Left ventricle myocardium superior (tissue), 1 donor: ENCODE measurements around the gene GPR152. TPM values are rescaled to one million over a fixed set of nuclear protein-coding genes. Genes with fewer than 3 reads are reported as not detected.
"Not testable (repeated sequence)": the region's sequence is repeated elsewhere in the genome, so short reads cannot be mapped to it uniquely, and the experiment has no call there.

Experiments
- ATAC-seq: fragments of 200-7000 bp; cut with Tn5 transposase; one replicate; pipeline ENCODE4 v1.9.1; 2020; ENCODE audit warnings: mild to moderate bottlenecking, moderate library complexity
- DNase-seq: peaks from one replicate; pipeline ENCODE4 v3.0.0-alpha.2; 2020
- intact Hi-C: fragments of 100-400 bp; cut with micrococcal nuclease; formaldehyde crosslinking; loops from one replicate; pipeline ENCODE4 v1.11.0; 2022
- total RNA-seq: library from RNA; stranded (reverse); fragmentation: NEBNext Ultra II Directional; extraction: Animal tissue kit (Norgen Biotek cat#: 25700); gene quantifications from one replicate; pipeline ENCODE4 v1.2.1, GENCODE V29; 2021
- donor health status: DM: no; HTN: yes; CAD: no; lungs with severe emphysema.

GPR152 gene
- total RNA-seq, 1 donor from 2014 or later = not detected

DNA sequence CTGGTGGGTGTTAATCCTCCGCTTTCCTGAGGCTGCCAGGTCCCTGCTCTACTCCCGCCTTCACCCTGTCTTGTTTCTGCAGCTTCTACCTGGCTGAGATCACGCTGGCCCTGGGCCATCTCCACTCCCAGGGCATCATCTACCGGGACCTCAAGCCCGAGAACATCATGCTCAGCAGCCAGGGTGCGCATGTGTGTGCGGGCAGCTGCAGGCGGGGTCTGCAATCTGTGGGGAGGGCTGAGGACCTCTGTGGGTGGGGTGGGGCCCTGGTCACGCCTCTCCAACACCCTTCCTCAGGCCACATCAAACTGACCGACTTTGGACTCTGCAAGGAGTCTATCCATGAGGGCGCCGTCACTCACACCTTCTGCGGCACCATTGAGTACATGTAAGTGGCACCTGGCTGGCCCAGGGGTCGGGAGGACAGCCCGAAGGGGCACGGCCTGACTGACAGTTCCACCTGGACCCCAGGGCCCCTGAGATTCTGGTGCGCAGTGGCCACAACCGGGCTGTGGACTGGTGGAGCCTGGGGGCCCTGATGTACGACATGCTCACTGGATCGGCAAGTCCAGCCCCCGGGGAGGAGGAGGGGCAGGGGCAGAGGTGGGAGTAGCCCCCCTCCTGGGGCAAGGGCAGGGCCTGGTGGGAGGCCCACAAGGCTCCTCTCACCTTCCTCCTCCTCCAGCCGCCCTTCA lies 19.7 kb downstream of the GPR152 start:
- DNase-seq (no peak), ATAC-seq (no peak)
- intact Hi-C loops = no loop called here

DNA sequence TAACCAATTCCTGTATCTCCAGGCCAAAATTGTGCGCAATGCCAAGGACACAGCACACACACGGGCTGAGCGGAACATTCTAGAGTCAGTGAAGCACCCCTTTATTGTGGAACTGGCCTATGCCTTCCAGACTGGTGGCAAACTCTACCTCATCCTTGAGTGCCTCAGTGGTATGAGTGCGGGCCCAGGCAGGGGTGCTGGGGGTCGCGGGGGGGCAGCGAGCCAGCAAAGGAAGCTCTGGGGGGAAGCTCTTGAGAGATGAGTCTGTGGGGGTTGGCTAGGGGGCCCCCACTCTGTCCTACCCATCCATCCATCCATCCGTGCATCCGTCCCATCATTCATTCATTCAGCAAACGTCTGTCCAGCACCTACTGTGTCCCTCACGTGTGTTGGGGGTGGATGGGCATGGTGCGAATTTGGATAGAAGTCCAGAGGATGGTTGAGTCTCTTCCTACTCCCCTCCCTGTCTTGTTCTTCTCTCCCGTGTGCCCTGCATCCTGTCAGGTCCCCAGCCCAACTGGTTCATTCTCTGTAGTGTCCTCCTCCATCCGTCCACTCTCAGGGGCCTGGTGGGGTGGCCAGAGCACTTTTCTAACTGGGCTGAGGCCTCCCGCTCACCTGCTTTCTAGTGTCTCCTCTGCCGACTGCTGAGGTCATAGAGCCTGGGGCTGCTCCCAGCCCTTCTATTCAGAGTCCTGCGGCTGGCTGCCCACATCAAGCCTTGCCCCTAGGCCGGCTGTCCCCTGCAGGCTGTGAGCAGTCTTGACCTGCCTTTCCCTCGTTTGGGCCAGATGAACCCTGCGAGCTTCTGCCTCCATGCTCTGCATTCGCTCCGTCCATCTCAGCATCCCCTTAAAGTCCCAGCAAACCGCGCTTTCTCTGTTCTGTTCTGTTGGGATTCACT lies 20.9 kb downstream of the GPR152 start:
- ATAC-seq = no peak
- DNase-seq = no peak
- intact Hi-C loops = no loop called here

DNA sequence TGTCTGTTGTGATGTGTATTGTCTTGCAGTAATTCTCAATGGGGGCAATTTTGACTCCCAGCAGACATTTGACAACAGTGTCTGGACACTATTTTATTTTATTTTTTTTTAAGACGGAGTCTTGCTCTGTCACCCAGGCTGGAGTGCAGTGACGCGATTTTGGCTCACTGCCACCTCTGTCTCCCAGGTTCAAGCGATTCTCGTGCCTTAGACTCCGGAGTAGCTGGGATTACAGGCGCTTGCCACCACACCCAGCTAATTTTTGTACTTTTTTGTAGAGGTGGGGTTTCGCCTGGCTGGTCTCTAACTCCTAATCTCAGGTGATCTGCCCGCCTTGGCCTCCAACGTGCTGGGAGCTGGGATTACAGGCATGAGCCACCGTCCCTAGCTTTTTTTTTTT lies 22.8 kb downstream of the GPR152 start:
- DNase-seq = no peak
- ATAC-seq = no peak
- intact Hi-C loops = no loop called here

DNA sequence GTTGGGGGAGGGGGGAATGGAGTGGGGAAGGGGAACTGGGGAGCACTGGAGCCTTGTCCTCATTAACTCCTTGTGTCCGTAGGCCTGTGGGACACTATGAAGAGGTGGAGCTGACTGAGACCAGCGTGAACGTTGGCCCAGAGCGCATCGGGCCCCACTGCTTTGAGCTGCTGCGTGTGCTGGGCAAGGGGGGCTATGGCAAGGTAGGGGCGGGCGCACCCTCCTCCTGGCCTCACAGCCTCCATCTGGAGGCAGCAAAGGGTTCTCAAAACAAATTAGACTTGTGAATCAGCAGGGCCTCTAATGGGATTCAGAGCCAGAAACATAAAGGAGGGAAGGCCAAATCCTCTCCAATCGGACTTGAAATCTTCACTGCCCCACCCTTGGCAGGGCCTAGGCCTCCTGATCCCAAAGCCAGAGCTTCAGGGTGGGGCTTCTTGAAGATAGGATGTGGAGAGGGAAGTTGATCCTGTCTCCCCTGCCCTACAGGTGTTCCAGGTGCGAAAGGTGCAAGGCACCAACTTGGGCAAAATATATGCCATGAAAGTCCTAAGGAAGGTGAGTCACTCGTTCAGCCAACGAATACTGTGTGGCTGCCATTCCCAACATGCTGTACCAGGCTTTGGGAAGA lies 23.4 kb downstream of the GPR152 start:
- intact Hi-C loops = no loop called here
- ATAC-seq = no peak

DNA sequence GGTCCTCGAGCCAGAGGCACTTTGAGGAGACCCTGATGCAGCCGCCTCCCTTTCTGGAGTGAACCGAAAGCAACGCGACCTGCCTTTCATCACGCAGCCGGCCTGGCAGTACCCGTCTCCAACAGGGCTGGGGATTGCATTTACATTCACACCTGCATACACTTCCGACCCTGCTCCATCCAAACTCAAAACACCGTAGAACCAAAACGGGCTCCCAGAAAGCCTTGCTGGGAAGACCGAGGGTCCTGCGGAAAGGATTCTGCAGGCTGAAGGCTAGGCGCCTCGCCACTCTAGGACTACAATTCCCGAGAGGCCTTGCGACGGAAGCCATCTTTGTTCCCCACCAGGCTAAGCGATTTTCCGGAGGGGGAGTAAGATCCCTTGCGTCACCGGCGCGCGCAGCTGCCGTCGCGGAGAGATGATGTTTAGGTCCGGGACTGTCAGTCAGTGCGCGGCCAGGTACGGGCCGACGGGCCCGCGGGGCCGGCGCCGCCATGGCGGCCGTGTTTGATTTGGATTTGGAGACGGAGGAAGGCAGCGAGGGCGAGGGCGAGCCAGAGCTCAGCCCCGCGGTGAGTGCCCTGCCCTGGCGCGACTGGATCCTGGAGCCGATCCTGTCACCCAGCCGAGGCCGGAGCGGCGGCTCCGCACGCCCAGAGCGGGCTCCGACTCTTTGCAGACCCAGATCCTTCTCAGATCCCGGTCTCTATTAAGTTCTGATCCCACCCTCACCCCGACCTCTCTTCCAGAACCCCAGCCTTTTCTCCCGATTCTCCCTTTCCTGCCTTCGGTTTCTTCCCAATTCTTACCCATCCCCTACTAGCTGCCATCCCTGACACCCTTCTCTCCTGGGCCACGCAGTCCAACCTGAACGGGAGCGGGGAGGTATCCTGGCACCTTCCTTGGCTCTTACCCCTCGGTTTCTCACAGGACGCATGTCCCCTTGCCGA lies 24.2 kb downstream of the GPR152 start, which contains the start of gene RPS6KB2:
Gene RPS6KB2 (plus strand): TSS at position 443 of the 950 bp plus-strand sequence. CDS start 52 bp downstream, at position 495.
- ATAC-seq (peak; percentile 91), DNase-seq (peak; percentile 99)
- intact Hi-C loops = no loop called here

More for the DNA sequence above, 23.4 kb downstream of the GPR152 start:
- DNase-seq = no peak

DNA sequence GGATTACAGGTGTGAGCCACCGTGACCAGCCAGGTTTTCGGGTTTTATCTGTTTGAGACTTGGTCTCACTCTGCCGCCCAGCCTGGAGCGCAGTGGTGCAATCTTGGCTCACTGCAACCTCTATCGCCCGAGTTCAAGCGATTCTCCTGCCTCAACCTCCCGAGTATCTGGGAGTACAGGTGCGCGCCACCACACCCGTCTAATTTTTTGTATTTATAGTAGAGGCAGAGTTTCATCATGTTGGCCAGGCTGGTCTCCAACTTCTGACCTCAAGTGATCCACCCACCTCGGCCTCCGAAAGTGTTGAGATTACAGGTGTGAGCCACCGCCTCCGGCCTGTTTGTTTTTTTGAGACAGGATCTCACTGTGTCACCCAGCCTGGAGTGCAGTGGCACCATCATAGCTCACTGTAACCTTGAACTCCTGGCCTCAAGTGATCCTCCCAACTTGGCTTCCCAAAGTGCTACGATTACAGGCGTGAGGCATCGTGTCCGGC lies 25.1 kb downstream of the GPR152 start:
- DNase-seq, ATAC-seq, intact Hi-C loops: not testable (repeated sequence)

DNA sequence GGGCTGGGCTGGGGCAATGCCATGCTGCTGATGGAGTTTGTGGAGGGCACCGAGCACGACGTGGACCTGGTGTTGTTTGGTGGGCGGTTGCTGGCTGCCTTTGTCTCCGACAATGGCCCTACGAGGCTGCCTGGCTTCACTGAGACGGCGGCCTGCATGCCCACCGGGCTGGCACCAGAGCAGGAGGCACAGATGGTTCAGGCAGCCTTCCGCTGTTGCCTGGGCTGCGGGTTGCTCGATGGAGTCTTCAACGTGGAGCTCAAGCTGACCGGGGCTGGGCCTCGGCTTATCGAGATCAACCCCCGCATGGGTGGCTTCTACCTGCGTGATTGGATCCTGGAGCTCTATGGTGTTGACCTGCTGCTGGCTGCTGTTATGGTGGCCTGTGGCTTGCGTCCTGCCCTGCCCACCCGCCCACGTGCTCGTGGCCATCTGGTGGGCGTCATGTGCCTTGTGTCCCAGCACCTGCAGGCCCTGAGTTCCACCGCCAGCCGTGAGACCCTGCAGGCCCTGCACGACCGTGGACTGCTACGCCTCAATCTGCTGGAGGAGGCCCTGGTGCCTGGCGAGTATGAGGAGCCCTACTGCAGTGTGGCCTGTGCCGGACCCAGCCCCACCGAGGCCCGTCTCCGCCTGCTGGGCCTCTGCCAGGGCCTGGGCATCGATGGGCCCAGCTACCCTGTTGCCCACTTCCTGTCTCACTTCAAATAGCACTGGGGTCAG lies 28.5 kb downstream of the GPR152 start:
- DNase-seq (no peak), ATAC-seq (no peak)

DNA sequence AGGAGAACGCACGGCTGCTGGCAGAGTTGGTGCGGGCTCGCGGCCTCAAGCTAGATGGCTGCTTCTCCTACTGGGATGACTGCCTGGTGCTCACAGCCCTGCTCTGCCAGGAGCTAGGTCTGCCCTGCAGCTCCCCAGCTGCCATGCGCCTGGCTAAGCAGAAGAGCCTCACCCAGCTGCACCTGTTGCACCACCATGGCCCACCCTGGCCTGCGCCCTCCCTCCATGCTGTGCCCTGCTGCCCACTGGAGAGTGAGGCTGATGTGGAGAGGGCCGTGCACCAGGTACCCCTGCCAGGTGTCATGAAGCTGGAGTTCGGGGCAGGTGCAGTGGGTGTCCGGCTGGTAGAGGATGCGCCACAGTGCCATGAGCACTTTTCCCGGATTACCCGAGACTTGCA lies 29.1 kb downstream of the GPR152 start:
- intact Hi-C loops = no loop called here
- ATAC-seq (no peak), DNase-seq (no peak)

More for the DNA sequence above, 28.5 kb downstream of the GPR152 start:
- intact Hi-C loops = no loop called here

DNA sequence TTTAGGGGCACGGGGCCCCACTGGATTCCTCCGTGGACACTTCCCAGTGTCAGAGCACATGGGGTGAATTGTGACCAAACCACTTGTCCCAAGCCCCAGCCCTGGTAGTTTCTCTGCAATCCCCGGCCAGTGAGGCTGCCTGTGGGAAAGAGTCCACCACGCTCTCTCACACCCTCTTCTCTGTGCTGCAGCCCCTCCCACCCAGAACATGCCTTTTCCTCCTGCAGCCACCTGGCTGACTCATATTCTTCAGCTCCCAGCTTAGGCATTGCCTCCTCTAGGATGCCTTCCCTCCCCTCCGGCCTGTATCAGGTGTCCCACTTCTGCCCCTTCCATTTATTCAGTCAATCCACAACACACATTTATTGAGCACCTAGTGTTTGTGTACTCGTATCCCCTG lies 29.6 kb downstream of the GPR152 start:
- intact Hi-C loops = no loop called here
- DNase-seq (no peak), ATAC-seq (no peak)

DNA sequence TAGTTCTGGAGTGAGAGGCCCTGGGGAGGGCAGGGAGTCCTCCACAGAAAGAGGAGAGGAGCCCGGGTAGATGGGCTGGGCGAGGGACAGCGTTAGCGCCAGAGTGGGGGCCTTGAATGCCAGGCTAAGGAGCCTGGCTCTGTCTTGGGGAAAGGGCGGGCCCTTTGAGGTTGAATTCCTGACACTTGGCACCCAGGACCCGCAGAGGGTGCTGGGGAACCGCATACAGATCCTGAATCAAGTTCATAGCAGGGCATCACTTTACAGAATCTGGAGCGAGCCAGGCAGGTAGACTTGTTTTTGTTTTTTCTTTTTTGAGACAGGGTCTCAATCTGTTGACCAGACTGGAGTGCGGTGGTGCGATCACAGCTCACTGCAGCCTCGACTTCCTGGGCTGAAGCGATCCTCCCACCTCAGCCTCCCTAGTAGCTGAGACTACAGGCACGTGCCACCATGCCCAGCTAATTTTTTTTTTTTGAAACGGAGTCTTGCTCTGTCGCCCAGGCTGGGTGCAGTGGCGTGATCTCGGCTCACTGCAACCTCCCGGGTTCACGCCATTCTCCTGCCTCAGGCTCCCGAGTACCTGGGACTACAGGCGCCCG lies 31.0 kb downstream of the GPR152 start:
- ATAC-seq = no peak
- intact Hi-C loops = no loop called here

DNA sequence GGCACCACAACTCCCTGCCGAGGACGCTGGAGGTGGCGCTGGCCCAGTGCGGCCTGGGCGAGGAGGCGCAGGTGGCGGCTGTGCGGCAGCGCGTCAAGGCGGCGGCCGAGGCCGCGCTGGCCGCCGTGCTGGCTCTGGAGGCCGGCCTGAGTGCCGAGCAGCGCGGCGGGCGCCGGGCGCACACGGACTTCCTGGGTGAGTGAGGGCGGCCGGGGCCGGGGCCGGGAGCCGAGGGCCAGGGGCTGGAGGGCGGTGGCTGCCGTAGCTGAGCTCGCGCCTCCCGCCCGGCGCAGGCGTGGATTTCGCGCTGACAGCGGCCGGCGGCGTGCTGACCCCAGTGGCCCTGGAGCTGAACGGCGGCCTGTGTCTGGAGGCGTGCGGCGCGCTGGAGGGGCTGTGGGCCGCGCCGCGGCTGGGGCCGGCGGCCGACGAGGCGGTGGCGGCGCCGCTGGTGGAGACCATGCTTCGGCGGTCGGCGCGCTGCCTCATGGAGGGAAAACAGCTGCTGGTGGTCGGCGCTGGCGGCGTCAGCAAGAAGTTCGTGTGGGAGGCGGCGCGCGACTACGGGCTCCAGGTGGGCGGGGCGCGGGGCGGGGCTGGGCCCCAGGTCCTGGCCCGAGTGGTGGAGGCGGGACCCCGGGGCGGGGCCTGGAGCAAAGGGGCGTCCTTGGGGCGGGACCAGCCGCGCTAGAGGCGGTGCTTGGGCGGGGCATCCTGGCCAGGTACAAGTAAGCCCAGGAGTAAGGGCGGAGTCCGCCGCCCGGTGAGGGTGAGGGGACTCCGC lies 31.7 kb downstream of the GPR152 start:
- ATAC-seq (peak; percentile 90), DNase-seq (peak; percentile 99)
- intact Hi-C loops = no loop called here

More for the DNA sequence above, 31.0 kb downstream of the GPR152 start:
- DNase-seq = no peak

DNA sequence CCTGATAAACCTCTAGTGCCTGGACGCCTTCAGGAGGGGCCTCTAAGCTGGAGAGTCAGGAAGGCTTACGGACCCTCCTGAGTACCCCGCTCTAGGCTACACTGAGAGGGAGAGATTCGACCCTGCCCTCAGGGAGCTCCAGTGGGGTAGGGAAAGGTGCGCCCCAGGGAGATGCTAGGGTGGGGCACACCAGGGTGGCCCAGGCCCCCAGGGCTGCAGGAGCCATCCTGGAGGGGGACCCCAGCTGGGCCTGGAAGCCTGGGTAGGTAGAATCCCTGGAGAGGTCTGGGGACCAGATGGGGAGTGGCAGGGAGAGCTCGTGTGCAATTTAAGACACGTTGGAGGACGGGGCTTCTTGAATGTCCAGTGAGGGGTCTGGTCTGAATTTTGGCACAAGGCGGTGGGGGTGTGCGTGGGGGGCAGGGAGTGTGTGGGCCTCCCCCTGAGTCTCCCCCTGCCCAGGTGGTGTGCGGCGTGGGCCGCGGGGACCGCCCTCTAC lies 32.3 kb downstream of the GPR152 start:
- ATAC-seq (no peak), DNase-seq (no peak)
- intact Hi-C loops = no loop called here

DNA sequence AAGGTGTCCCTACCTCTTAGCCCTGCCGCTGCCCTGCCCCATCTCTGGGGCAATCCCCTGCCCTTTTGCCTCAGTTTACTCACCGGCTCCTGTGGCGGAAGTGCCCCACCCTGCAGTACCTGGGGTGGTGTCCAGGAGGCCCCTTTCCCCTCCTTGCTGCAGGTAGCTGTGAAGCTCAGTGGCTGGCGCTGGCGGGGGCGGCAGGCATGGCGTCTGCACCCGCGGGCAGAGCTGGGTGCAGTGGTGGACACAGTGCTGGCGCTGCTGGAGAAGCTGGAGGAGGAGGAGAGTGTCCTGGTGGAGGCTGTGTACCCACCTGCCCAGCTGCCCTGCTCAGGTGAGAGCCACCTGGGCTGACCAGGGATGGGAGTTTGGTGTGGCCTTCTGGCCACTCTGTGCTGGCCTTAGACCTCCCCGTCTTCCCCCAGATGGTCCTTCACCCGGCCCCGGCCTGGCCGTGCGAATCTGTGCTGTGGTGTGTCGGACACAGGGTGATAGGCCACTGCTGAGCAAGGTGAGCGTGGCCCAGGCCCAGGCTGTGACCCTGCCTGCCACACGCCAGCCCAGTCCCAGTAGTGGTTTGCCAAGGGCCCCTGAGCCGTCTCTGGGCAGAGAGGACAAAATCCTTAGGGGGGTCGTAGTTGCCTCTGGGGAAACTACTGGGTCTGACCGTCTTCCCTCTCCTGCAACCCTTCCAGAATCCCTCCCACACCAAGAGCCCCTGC lies 33.0 kb downstream of the GPR152 start:
- DNase-seq = no peak
- intact Hi-C loops = no loop called here
- no peak for ATAC-seq

DNA sequence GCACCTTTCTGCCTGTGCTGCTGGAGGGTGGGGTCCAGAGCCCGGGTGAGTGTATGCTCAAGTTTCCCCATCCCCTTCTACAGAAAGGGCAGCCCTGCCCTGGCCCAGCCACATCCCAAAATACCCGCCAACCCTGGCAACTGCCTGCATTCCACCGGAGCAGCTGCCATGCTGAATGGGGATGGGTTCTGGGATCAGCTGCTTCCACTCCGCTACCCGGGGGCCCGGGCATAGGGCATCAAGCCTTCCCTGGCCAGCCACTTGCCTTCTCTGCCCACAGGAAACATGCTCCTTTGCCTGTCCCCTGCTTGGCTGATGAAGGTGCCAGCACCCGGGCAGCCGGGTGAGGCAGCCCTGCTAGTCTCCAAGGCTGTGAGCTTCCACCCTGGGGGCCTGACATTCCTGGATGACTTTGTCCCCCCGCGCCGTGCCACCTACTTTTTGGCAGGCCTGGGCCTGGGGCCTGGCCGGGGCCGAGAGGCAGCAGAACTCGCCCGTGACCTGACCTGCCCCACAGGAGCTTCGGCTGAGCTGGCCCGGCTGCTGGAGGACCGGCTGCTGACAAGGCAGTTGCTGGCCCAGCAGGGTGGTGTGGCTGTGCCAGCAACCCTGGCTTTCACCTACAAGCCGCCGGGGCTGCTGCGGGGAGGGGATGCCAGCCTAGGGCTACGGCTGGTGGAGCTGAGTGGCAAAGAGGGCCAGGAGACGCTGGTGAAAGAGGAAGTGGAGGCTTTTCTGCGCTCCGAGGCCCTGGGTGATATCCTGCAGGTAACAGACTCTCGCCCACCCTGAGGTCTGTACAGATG lies 33.9 kb downstream of the GPR152 start:
- DNase-seq (peak; percentile 78), ATAC-seq (peak; percentile 50)
- intact Hi-C loops = no loop called here

DNA sequence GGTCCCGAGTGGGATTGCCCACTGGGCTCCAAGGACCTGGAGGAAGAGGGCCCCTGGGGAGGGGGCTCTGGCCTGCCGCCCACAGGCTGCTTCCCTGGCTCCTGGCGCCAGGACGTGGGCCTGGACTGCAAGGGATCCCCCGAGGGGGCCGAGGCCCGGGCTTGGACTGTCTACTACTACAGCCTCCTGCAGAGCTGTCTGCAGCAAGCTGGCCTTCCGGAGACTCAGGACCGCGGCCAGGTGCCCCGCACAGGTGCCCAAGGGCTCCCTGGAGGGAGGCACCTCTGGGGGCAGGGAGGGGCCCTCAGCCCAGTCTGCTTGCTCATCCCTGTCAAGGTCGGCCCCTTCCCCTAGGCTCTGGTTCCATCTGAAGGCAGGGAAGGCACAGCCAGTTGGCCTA lies 35.1 kb downstream of the GPR152 start:
- DNase-seq (no peak), ATAC-seq (no peak)
- intact Hi-C loops = no loop called here
